ENCODE measurements around the gene FBXO36. TPM values are rescaled to one million over a fixed set of nuclear protein-coding genes. Genes with fewer than 3 reads are reported as not detected.
A peak's percentile ranks its signal among the peaks of the same experiment; 100 is the strongest.

FBXO36 gene
- total RNA-seq, 1 donor from 2014 or later: 4.5 TPM

DNA sequence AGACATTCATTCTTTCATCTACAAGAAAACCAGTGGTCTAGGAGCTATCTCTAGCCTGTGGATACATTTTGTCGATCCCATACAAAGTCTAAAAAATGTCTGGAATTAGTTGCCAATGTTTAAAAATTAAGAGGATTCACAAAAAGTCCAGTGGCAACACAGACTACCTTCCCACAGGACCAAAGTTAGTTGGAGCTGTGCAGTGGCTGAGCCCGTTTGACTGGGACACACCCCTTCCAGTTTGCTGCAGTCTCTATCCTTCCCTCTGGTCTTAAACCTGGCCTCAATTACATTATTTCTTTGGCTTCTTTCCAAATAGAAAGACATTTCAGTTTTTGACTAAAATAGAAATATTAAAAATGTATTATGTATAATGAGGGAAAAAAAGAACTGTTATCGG lies 127.8 kb downstream of the FBXO36 start:
- DNase-seq: peak; percentile 14

DNA sequence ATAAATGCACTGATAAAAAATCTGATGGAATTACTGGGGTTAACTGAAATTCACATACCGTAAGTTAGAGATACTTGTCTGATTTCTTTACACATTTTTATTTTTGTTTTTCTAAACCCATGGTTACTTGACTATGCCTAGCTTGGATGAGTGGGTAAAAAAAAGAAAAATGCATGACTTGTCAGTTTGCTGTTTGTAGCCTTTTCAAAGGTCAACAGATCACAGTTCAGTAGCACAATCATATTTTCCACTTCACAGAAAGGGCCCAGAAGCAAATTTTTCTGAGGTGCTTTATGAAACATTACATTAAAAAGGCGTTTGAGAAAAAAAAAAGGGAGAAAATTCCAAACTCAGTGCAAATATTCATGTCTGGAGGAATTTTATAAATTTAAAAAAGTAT lies 130.0 kb downstream of the FBXO36 start:
- DNase-seq: no peak

DNA sequence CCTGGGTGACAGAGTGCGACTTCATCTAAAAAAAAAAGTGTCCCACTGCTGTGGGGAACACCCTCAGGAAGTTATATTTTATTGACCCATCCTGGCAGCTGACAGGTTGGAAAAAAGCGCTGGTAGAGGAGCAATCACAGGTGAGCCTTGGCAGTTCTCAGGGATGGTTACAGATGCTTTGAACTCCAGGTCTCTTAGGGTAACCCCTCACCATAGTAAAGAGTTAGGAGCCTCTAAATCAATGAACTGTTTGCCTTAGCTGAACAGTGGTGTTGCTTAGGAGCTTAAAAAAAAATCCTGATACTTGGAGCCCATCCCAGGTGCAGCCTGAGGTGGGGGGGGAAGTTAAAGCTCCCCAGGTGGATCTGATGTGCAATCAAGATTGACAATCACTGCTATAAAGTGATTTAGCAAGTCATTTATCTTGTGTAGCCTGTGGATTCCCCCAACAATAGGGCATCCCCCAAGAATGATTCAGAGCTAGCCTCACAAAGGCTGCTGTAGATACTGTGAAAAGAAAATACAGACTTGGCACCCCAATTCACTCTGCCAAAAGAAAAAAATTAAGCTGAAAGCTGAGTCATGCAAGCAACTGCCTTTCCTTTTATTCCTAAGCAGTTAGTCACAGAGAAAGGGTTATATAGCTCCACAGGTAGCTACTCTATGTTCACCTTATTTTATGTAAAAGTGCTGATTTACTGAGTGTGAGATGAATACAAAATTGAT lies 131.6 kb downstream of the FBXO36 start:
- no peak for DNase-seq

DNA sequence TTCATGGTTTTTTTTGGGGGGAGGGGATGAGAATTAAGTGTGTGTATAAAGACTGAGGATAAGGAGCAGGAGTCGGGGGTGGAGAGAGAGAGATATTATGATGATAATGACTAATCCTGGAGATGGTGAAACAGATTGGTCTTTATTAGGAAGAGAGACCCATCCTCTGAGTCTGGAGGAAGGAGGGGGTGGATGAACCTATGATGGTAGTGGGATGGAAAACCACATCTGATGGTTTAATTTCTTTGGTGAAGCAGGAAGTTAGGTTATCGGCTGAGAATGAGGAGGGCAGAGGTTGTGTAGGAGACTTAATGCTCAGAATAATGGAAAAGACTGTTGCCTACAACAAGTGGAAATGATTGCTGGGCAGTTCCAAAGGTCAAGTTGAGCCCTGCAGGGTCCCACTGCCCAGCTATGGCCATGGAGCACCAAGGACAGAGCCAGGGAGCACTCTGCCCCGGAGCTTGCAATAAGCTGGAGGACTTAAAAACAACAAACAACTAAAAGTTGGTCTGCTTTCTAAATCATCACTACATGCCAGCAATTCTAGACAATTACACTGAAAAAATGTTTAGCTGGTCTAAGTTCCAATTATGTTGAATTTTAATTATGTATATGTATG lies 138.5 kb downstream of the FBXO36 start:
- DNase-seq: no peak

Small RNA genes within 50 kb of the gene (small RNA-seq; reads per million reads assigned to genes)
- gene RNU6-1027P (ENCODE audit: low replicate concordance) (not detected), gene RNU6-613P (ENCODE audit: low replicate concordance) (not detected), gene RNU6-964P (ENCODE audit: low replicate concordance) (not detected), gene RNY4P19 (ENCODE audit: low replicate concordance) (not detected)

Other genes with a start within 250 kb of the FBXO36 start
- 3.3 TPM for gene DNER, start 207.9 kb upstream of the FBXO36 start, total RNA-seq
- 226 TPM for gene TRIP12, start 494 bp upstream of the FBXO36 start, total RNA-seq
- 8.2 TPM for gene SLC16A14, start 146.4 kb downstream of the FBXO36 start, total RNA-seq

Data from skin of body (tissue), 3 donors.